ENCODE data around the gene GAS7.
"Not testable (repeated sequence)": the region's sequence is repeated elsewhere in the genome, so short reads cannot be mapped to it uniquely, and the experiment has no call there.

GAS7 gene

GRCh38 chr17:10062691-10063385 lies 135.6 kb downstream of the GAS7 start:
- DNase-seq (ENCODE audit: low read depth) = no peak
- H3K4me3 ChIP-seq (ENCODE audit: low read depth, low read length) = no peak overlapping the region

DNA sequence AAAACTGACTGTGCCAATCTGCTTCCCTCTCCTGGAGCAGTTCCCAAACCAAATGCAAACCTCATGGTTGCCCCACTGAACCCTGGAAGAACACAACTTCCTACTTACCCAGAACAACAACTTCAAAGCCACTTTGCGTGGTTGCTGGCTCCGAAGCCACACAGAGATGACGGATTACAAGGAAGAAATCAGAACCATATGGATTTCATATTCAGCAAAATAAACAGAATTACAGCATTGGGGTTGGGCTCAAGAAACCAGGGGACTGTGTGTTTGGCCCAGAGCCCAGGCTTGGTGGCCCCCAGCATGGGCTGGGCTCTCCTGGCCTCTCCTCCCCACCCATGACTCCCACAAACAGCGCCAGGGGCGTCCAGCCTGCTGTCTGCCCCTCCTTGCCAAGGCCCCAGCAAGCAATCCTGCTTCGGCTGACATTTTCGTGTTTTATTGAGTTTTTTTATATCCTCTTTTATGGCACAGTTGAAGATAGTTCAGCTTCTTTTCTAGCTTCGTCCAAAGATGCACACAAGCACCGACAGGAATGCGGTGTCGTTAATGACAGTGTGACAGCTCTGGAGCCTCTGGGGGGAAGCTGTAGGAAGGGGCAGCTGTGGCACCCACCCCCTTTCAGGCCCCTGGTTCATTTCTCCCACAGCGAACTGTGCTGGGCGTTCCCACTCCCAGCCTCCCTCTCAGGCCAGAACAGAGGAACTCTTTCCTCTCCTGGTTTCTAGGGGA lies 137.1 kb downstream of the GAS7 start:
- DNase-seq (ENCODE audit: low read depth) = no peak
- no peak overlapping the region for H3K4me3 ChIP-seq (ENCODE audit: low read depth, low read length)

GRCh38 chr17:10060526-10060925 lies 137.9 kb downstream of the GAS7 start:
- H3K4me3 ChIP-seq (ENCODE audit: low read depth, low read length) = no peak overlapping the region
- DNase-seq (ENCODE audit: low read depth) = no peak

- no peak for DNase-seq (ENCODE audit: low read depth)
- H3K4me3 ChIP-seq (ENCODE audit: low read depth, low read length) = no peak overlapping the region
Observed at GRCh38 chr17:10059684-10060211, 138.7 kb downstream of the GAS7 start.

- H3K4me3 ChIP-seq (ENCODE audit: low read depth, low read length) = no peak overlapping the region
- DNase-seq (ENCODE audit: low read depth) = no peak
Observed at GRCh38 chr17:10058921-10059683, 139.3 kb downstream of the GAS7 start.

- DNase-seq (ENCODE audit: low read depth); H3K4me3 ChIP-seq (ENCODE audit: low read depth, low read length): not testable (repeated sequence)
Observed at GRCh38 chr17:10057466-10057865, 140.9 kb downstream of the GAS7 start.

GRCh38 chr17:10055262-10055975 lies 143.0 kb downstream of the GAS7 start:
- DNase-seq (ENCODE audit: low read depth) = no peak
- H3K4me3 ChIP-seq (ENCODE audit: low read depth, low read length) = no peak overlapping the region

DNA sequence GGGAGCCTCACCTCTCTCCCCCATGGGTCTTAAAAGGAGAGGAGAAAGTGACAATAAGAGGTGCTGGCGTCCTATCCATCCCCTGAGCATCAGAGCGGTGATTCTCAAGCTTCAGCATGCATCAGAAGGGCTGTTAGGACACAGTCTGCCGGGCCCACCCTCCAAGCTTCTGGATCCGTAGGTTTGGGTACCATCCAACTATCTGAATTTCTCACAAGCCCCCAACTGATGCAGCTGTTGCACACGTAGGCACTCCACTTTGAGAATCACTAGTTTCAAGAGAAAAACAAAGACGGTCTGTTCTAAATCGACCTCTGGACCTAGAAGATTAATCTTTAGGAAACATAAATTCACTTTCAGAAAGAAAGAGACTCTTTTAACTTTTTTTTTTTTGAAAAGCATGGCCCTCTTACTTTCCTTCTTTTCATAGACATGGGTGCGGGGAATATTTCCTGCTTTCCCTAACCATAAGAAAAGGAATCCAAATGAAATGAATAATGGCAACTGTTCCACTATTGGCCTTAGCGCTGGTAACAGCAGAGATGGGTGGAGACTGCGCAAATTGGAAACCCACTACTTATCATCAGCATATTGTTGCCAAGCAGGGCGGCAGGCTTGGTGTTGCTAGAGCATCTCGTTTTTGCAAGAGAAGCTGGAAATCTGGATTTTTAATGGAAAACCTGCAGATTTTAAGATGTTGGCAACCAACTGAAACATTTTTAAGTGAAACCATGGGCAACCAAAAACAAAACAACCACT lies 144.4 kb downstream of the GAS7 start:
- no peak overlapping the region for H3K4me3 ChIP-seq (ENCODE audit: low read depth, low read length)
- DNase-seq (ENCODE audit: low read depth) = no peak

DNA sequence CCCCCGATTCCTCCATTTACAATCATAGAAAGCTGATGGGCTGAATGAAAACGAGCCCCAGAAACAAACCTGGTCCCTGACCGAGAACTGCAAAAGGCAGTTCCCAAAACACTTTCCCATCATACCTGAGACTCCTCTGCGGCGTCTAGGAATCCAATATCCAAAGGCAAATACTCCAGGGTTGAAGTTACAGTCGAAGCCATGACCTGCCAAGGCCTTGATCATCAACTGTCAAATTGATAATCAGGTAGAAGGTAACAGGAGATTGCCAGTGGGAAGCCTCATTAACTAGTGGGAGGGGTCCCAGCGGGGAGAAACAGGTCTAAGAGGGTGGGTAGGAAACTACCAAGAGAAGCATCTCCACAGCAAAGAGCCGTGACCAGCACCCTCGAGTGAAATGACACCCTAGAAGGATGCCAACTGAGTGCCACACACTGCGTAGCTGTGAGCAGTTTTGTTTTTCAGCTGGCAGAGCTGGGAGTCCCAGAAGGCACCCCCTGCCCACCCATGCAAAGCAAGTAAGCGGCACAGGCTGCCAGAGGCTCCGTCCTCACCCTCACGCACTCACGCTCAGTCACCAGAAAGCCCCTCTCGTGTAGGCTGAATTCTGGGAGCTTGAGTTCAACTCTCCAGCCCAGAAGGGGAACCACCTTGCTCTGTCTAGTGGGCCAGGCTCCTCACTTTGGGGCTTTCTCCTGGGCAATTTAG lies 146.1 kb downstream of the GAS7 start:
- no peak for DNase-seq (ENCODE audit: low read depth)
- H3K4me3 ChIP-seq (ENCODE audit: low read depth, low read length) = no peak overlapping the region

DNA sequence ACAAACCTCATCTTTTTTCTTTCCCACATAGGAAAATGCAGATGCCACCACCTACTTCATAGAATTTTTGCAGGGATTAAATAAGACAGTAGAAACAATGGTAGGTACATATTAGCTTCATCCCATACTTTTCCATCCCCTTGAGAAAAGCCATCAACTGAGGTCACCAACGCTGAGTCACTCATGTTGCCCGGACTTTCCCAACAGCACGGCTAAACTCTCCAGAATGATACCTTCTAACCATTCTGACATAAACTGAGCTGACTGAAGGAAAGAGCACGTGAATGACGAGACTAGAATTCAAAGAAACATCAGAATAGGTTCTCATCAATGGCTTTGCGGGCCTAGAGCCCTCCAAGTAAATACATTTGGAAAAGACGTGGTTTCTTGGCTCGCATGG lies 147.3 kb downstream of the GAS7 start:
- H3K4me3 ChIP-seq (ENCODE audit: low read depth, low read length) = no peak overlapping the region
- no peak for DNase-seq (ENCODE audit: low read depth)

DNA sequence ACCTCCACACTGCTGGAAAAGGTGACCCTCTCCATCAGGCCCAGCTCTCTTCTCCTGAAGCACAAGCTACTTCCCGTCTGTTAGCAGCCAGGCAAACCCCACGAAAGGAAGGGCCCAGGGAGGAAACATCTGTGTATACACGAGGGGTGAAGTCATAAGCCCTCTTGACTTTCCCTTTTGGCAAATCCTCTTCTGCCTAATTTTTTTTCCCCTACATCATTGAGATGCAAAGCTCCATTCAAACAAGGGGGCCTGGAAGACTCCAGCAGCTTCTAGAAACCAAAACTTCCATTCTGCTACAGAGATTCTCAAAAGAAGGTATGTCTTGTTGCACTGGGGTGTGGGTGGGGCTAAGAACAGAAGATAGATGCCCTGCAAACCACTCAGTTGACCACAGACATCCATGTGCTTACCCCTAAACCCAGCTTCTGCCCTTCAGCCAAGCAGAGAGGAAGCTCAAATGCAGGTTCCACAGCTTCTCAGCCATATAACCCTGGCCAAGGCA lies 147.8 kb downstream of the GAS7 start:
- H3K4me3 ChIP-seq (ENCODE audit: low read depth, low read length) = no peak overlapping the region
- no peak for DNase-seq (ENCODE audit: low read depth)

GRCh38 chr17:10048629-10049350 lies 149.6 kb downstream of the GAS7 start:
- no peak for DNase-seq (ENCODE audit: low read depth)
- no peak overlapping the region for H3K4me3 ChIP-seq (ENCODE audit: low read depth, low read length)

GRCh38 chr17:10046786-10047785 lies 151.3 kb downstream of the GAS7 start:
- DNase-seq (ENCODE audit: low read depth) = no peak
- no peak overlapping the region for H3K4me3 ChIP-seq (ENCODE audit: low read depth, low read length)

GRCh38 chr17:10045871-10046658 lies 152.3 kb downstream of the GAS7 start:
- no peak for DNase-seq (ENCODE audit: low read depth)
- no peak overlapping the region for H3K4me3 ChIP-seq (ENCODE audit: low read depth, low read length)

- no peak overlapping the region for H3K4me3 ChIP-seq (ENCODE audit: low read depth, low read length)
- no peak for DNase-seq (ENCODE audit: low read depth)
Observed at GRCh38 chr17:10042589-10043244, 155.7 kb downstream of the GAS7 start.
